IMR-90 (cell line): ENCODE results near the gene DRAXIN. TPM values are rescaled to one million over a fixed set of nuclear protein-coding genes. Genes with fewer than 3 reads are reported as not detected.

Experiments used
- ATAC-seq: fragments of 200-7000 bp; cut with Tn5 transposase; 2 replicates; pipeline ENCODE4 v1.9.1; 2020; ENCODE audit warnings: low read depth, mild to moderate bottlenecking, moderate library complexity
- BruUV-seq: library from RNA; stranded (reverse); fragments of 400-500 nt; replicated peaks from 2 replicates; lab custom pipeline; 2021; lab: Mats Ljungman, UMichigan
- CTCF ChIA-PET: fragments of 300-600 bp; formaldehyde crosslinking; extraction: SDS; loops from one replicate; lab custom pipeline; 2021; ENCODE audit warnings: antibody characterized with exemption; lab: Yijun Ruan, JAX
- POLR2A ChIA-PET: fragments of 300-600 bp; sonication (Branson Sonifier 250); formaldehyde crosslinking; loops from one replicate; lab custom pipeline; 2022; ENCODE audit warnings: antibody characterized with exemption; ENCODE audit not compliant: unreplicated experiment; lab: Charles Lee
- DNase-seq: peaks from one replicate; pipeline ENCODE4 v3.0.0; 2013
- H2AFZ ChIP-seq: replicated peaks from 2 replicates; pipeline ENCODE3; 2013; ENCODE audit warnings: low read length, mild to moderate bottlenecking; ENCODE audit not compliant: poor library complexity
- H2AK5ac ChIP-seq: 2 replicates; pipeline ENCODE4 v1.6.1; 2013; ENCODE audit warnings: low read depth, low read length, inconsistent platforms
- H2AK9ac ChIP-seq: replicated peaks from 2 replicates; pipeline ENCODE3; 2013; ENCODE audit warnings: mild to moderate bottlenecking, low read depth, low read length, moderate library complexity; ENCODE audit not compliant: poor library complexity
- H2BK120ac ChIP-seq: 2 replicates; pipeline ENCODE4 v1.6.1; 2013; ENCODE audit warnings: low read depth, low read length, inconsistent platforms
- H2BK15ac ChIP-seq: 3 replicates; pipeline ENCODE4 v1.6.1; 2013; ENCODE audit warnings: low read depth, low read length, inconsistent platforms
- H2BK20ac ChIP-seq: 2 replicates; pipeline ENCODE4 v1.6.1; 2013; ENCODE audit warnings: low read depth, mild to moderate bottlenecking, inconsistent platforms, low read length, moderate library complexity
- H2BK5ac ChIP-seq: 2 replicates; pipeline ENCODE4 v1.6.1; 2013; ENCODE audit warnings: mild to moderate bottlenecking, low read depth, low read length, inconsistent platforms; ENCODE audit not compliant: poor library complexity, severe bottlenecking
- H3K14ac ChIP-seq: replicated peaks from 2 replicates; pipeline ENCODE4 v1.6.1; 2013; ENCODE audit warnings: low read depth, low read length, inconsistent platforms
- H3K18ac ChIP-seq: 2 replicates; pipeline ENCODE4 v1.6.1; 2013; ENCODE audit warnings: low read depth, low read length, control low read depth
- H3K23ac ChIP-seq: 2 replicates; pipeline ENCODE4 v1.6.1; 2013; ENCODE audit warnings: low read depth, low read length, inconsistent platforms
- H3K27ac ChIP-seq: 2 replicates; pipeline ENCODE4 v1.5.1; 2013; ENCODE audit warnings: mild to moderate bottlenecking, control low read depth, low read length; ENCODE audit not compliant: insufficient read depth
- H3K27me3 ChIP-seq: 2 replicates; pipeline ENCODE4 v1.6.1; 2013; ENCODE audit warnings: low read length; ENCODE audit not compliant: control insufficient read depth, insufficient read depth
- H3K36me3 ChIP-seq: 2 replicates; pipeline ENCODE4 v1.6.1; 2013; ENCODE audit warnings: low read length, mixed read lengths; ENCODE audit not compliant: control insufficient read depth, insufficient read depth
- H3K4ac ChIP-seq: 2 replicates; pipeline ENCODE4 v1.6.1; 2013; ENCODE audit warnings: low read depth, low read length, inconsistent platforms
- H3K4me1 ChIP-seq: 2 replicates; pipeline ENCODE4 v1.6.1; 2013; ENCODE audit warnings: low read length, mixed read lengths; ENCODE audit not compliant: control insufficient read depth, insufficient read depth
- H3K4me2 ChIP-seq: 2 replicates; pipeline ENCODE4 v1.6.1; 2013; ENCODE audit warnings: low read depth, mild to moderate bottlenecking, control low read depth, low read length, moderate library complexity
- H3K4me3 ChIP-seq: 2 replicates; pipeline ENCODE4 v1.5.1; 2013; ENCODE audit warnings: low read depth, mild to moderate bottlenecking, control low read depth, low read length, moderate library complexity; ENCODE audit not compliant: insufficient read depth
- H3K56ac ChIP-seq: 2 replicates; pipeline ENCODE4 v1.6.1; 2013; ENCODE audit warnings: low read length, inconsistent platforms; ENCODE audit not compliant: insufficient read depth; ENCODE audit errors: extremely low read depth
- H3K79me1 ChIP-seq, 2 experiments: 2 replicates each; pipeline ENCODE4 v1.6.1; 2013; ENCODE audit warnings: low read length in 2 of 2, inconsistent platforms in 1 of 2, low read depth in 1 of 2
- H3K9ac ChIP-seq: 2 replicates; pipeline ENCODE4 v1.6.1; 2013; ENCODE audit warnings: low read depth, low read length, control low read depth
- H3K9me1 ChIP-seq: 2 replicates; pipeline ENCODE4 v1.6.1; 2013; ENCODE audit warnings: low read length, inconsistent platforms; ENCODE audit not compliant: insufficient read depth
- H3K9me3 ChIP-seq: 2 replicates; pipeline ENCODE4 v1.6.1; 2013; ENCODE audit warnings: low read length; ENCODE audit not compliant: control insufficient read depth, insufficient read depth
- H4K20me1 ChIP-seq: 2 replicates; pipeline ENCODE4 v1.6.1; 2013; ENCODE audit warnings: low read length, inconsistent platforms; ENCODE audit not compliant: insufficient read depth
- H4K5ac ChIP-seq: 2 replicates; pipeline ENCODE4 v1.6.1; 2013; ENCODE audit warnings: mild to moderate bottlenecking, low read depth, low read length, control low read depth
- H4K8ac ChIP-seq, 2 experiments: 2 replicates each; pipeline ENCODE4 v1.6.1; 2013; ENCODE audit warnings: low read depth in 2 of 2, low read length in 2 of 2, control low read depth in 1 of 2, inconsistent platforms in 1 of 2
- H4K91ac ChIP-seq: 2 replicates; pipeline ENCODE4 v1.6.1; 2013; ENCODE audit warnings: low read depth, low read length, inconsistent platforms; ENCODE audit not compliant: insufficient read depth
- CTCF ChIP-seq: conservative IDR thresholded peaks from 2 replicates; pipeline ENCODE4 v1.5.1; 2012; ENCODE audit warnings: mild to moderate bottlenecking, low read depth, low read length, improper control_type of control experiment
- FOS ChIP-seq: fragments of 150-350 bp; IDR thresholded peaks from 2 replicates; pipeline ENCODE4 v1.6.1; 2016; ENCODE audit warnings: low read depth, low read length
- NFE2L2 ChIP-seq: fragments of 150-350 bp; IDR thresholded peaks from 2 replicates; pipeline ENCODE4 v1.6.1; 2016; ENCODE audit warnings: low read depth, mild to moderate bottlenecking, low read length
- RFX5 ChIP-seq: IDR thresholded peaks from 2 replicates; pipeline ENCODE4 v1.8.0; 2012; ENCODE audit warnings: low read depth, mild to moderate bottlenecking, low read length, moderate library complexity
- WGBS, 2 experiments: methylation state at CpG; one replicate each; pipeline versions ENCODE4 v1.1.5 to v1.1.7; 2013; ENCODE audit warnings: missing lambda C conversion rate in 2 of 2; ENCODE audit not compliant: insufficient read length in 1 of 2; ENCODE audit errors: extremely low coverage in 2 of 2; 5-methylcytosine and 5-hydroxymethylcytosine counted together
- dilution Hi-C: fragments of 300-500 bp; cut with HindIII; formaldehyde crosslinking; loops from one replicate; pipeline ENCODE4 v1.14.3; 2018; ENCODE audit warnings: low sequenced_read_pairs; ENCODE audit not compliant: unreplicated experiment
- in situ Hi-C: fragments of 300-500 bp; cut with MboI; formaldehyde crosslinking; loops from 3 replicates; pipeline ENCODE4 v1.14.3; 2019; ENCODE audit warnings: low sequenced_read_pairs, inconsistent platforms, mixed read lengths
- intact Hi-C: fragments of 100-400 bp; cut with micrococcal nuclease; formaldehyde crosslinking; loops from 2 replicates; pipeline ENCODE4 v1.10.0; 2022
- polyA plus RNA-seq, 3 experiments: library from polyadenylated mRNA; depleted of rRNA; stranded (reverse); fragments of >200 nt; gene quantifications; 2 replicates each; pipeline ENCODE4 v1.2.3, GENCODE V29; 2012; ENCODE audit warnings: low replicate concordance in 1 of 3
- total RNA-seq: library from RNA; depleted of rRNA; stranded (reverse); fragments of >200 nt; gene quantifications from 2 replicates; pipeline ENCODE4 v1.2.3, GENCODE V29; 2012
- TF ChIP-seq, protein P1 (sequence below): fragments of 150-350 bp; IDR thresholded peaks from 2 replicates; pipeline ENCODE4 v1.6.1; 2017; ENCODE audit warnings: mild to moderate bottlenecking, antibody characterized with exemption, low read length, low read depth

DRAXIN gene
- total and polyA plus RNA-seq, 2 of the 4 experiments (the other 2 are of a cell fraction): under 0.01 to 0.02 TPM

GRCh38 chr1:11719313-11720032, 28.0 kb downstream of the DRAXIN start (continued):
- TF ChIP-seq, protein P1, sequence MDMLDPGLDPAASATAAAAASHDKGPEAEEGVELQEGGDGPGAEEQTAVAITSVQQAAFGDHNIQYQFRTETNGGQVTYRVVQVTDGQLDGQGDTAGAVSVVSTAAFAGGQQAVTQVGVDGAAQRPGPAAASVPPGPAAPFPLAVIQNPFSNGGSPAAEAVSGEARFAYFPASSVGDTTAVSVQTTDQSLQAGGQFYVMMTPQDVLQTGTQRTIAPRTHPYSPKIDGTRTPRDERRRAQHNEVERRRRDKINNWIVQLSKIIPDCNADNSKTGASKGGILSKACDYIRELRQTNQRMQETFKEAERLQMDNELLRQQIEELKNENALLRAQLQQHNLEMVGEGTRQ: no peak

GRCh38 chr1:11720033-11720376, 28.5 kb downstream of the DRAXIN start:
- Histone ChIP-seq H2AK5ac (no peak overlapping the region), H3K9me1 (no peaks in the 10 kb centered on the region), H3K56ac (no peak overlapping the region), H3K79me1 (no peaks in the 10 kb centered on the region), H4K91ac (no peak overlapping the region), H3K4ac (no peak overlapping the region), H3K9ac (no peak overlapping the region), H3K36me3 (no peaks in the 10 kb centered on the region), H2AK9ac (no peak overlapping the region), H2BK5ac (no peak overlapping the region), H3K4me2 (no peak overlapping the region), H2AFZ (no peak overlapping the region), H2BK15ac (no peak overlapping the region), H3K27ac (no peak overlapping the region), H3K9me3 (no peaks in the 10 kb centered on the region), H3K23ac (no peak overlapping the region), H2BK20ac (no peak overlapping the region), H4K20me1 (no peaks in the 10 kb centered on the region), H3K4me3 (no peak overlapping the region), H3K27me3 (peaks cover 21% of the 10 kb centered on the region), H4K5ac (no peak overlapping the region), H3K14ac (no peak overlapping the region), H3K18ac (no peak overlapping the region), H4K8ac (no peak overlapping the region), H2BK120ac (no peak overlapping the region), H3K4me1 (no peaks in the 10 kb centered on the region)
- intact Hi-C loops: no loop called here
- WGBS, 2 experiments: 80% methylated on average over 7 of the region's 12 CpGs; no CpG with 5 or more reads in 1 of the 2 experiments
- no peak for TF ChIP-seq RFX5
- no peak for TF ChIP-seq CTCF
- TF ChIP-seq NFE2L2: no peak
- TF ChIP-seq FOS: no peak
- POLR2A ChIA-PET: interaction anchor here (0.6 kb wide), 2 partner anchors 62 to 1329 kb away, joined by 3 to 4 read pairs; no protein-coding TSS in a partner anchor
- BruUV-seq: no TSS peak
- ATAC-seq: no peak
- no peak for DNase-seq
- dilution Hi-C loops: no loop called here
- CTCF ChIA-PET: interaction anchor here (0.6 to 1.2 kb wide), 4 partner anchors 38 to 684 kb away, joined by 4 to 9 read pairs (median 5); partner anchors contain the start of gene FBXO6
- in situ Hi-C loops: no loop called here
